Measurements from ENCODE around the gene SLC12A7.
"Not testable (repeated sequence)": the region's sequence is repeated elsewhere in the genome, so short reads cannot be mapped to it uniquely, and the experiment has no call there.

Gene SLC12A7

DNA sequence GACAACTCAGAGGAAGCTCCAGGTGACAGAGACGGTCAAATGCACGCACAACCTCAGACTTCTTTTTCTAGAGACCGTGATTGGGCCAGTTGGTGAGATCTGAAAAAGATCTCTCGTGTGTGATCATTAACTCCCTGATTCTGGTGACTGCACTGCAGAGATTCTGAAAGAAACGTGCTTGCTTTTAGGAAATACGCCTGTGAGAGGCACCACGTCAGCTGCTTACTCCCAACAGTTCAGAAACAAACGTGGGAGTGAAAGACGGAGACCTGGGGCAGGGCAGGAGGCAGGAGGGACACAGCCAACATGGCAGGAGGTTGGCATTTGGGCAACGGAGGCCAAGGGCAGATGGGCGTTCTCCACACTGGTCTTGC lies 15.9 kb downstream of the SLC12A7 start:
- DNase-seq (ENCODE audit: low spot score) = no peak

GRCh38 chr5:1095302-1095989 lies 16.4 kb downstream of the SLC12A7 start:
- no peak for DNase-seq (ENCODE audit: low spot score)

- no peak for DNase-seq (ENCODE audit: low spot score)
Observed at GRCh38 chr5:1094670-1095190, 17.1 kb downstream of the SLC12A7 start.

DNA sequence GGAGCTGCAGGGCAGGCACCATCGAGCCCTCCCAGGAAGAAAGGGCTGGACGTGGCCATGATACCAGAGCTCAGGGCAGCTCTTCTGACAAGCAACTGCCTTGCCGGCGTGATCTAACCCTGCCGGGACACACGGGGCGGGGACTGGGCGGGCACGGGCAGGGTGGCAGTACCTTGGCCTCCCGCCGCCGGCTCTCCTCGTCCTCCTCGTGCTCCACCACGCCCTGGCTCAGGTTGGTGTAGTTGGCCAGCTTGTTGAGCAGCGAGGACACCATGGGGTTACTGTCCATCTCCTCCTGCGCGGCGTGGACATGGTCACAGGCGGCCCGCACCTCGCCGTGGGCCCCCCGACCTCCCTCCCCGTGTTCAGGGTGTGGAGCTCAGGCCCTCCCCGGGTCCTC lies 18.5 kb downstream of the SLC12A7 start:
- no peak for DNase-seq (ENCODE audit: low spot score)

DNA sequence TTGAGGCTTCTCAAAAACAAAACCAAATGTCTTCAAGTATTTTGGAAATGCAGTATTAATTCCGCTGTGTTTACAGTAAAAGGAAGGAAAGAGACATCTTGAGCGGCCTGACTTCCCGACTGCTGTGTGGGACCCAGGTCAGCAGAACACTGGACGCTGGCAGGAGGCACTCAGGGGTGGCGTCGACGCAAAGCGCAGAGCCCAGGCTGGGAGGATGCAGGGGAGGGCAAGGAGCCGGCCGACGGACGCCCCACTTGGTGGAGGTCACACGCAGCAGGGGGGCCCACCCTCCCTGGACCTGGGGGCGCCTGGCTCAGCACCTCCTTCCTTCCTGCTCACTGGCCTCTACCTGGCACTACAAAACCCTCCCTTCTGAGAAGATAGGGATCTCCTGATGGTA lies 19.7 kb downstream of the SLC12A7 start:
- no peak for DNase-seq (ENCODE audit: low spot score)

GRCh38 chr5:1091632-1092031 lies 20.2 kb downstream of the SLC12A7 start:
- no peak for DNase-seq (ENCODE audit: low spot score)

DNA sequence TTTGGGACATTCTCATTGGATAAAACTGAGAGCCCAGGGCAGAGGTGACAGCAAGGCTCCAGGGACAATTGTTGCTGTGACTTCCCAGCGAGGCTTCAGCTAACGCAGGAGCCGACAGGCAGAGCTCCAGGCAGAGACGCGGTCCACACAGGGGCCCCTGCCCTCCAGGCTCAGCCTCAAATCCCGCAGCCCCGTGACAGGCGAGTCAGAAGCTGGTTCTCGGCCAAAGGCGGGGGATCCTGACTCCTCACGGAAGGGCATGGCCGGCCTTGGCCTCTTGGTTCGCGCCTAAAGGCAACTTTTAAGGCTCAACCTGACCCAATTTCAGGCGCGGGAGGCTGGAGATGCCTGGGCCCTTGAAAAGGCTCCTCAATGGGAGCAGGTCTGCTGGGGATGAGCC lies 21.3 kb downstream of the SLC12A7 start:
- no peak for DNase-seq (ENCODE audit: low spot score)

GRCh38 chr5:1089621-1090040 lies 22.2 kb downstream of the SLC12A7 start:
- DNase-seq (ENCODE audit: low spot score) = no peak

GRCh38 chr5:1089146-1089545 lies 22.7 kb downstream of the SLC12A7 start:
- no peak for DNase-seq (ENCODE audit: low spot score)

DNA sequence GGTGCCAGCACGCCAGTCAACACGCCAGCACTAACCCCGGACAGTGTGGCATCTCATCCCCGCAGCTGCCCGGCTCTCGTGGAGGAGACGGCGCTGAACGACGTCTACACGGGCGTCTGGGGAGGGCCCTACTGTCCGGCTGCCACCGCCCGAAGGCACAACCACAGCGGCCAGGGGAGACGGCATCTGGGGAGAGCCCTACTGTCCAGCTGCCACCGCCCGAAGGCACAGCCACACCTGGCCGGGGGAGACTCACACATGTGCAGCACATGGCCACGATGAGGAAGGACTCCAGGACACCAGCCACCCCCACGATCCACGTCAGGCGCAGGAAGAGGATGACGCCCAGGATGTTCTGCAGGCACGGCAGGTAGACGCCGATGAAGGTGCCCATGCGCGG lies 23.1 kb downstream of the SLC12A7 start:
- no peak for DNase-seq (ENCODE audit: low spot score)

DNA sequence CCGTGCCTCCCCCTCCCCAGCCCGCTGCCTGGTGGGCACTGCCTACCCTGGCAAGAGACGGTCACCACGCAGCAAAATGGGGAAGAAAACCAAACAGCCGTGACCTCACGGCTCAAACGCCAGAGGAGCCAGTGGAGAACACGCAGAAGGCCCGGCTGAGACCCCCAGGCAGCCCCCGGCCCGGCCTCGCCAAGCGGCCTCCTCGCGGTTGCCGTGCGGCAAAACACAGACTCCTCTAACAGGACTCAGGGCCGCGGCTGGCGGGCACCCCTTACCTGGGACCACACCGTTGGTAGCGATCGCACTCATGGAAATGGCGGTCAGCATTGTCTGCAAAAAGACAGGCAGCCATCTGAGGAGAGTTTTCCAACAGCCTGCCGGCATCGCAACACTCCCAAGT lies 23.8 kb downstream of the SLC12A7 start:
- DNase-seq (ENCODE audit: low spot score) = no peak

DNA sequence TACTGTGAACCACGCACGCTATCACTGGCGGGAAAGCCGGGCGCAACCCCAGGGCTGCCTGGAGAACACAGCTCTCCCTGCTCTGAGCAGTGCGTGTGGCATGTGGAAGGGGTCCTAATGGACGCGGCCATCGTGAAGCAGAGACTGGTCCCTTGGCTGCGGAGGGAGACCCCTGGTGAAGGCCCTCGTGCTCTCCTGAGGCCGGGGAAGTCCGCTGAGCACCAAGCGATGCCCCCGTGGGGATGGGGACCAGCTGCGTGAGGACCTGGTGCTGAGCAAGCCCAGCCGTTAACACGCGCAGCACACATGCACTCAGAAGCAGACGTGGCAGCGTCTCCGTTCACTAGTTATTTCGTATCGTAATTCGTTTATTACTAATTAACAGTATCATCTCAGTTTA lies 24.4 kb downstream of the SLC12A7 start:
- DNase-seq (ENCODE audit: low spot score) = no peak

DNA sequence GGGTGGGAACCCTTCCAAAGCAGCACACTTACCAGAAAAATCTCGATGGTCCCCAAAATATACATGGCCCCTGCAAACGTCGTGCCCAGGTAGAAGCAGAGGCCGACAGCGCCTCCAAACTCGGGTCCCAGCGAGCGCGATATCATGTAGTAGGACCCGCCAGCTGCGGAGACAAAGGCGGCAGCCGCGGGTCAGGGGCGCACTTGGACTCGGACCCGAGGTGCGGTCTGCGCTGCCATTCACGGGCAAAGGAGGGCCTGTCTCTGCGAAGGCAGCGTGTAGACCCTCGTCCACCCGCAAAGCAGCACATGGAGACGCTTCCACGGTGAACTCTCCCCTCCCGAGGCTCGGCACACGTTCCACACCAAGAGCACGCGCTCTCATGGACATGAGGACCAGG lies 25.0 kb downstream of the SLC12A7 start:
- no peak for DNase-seq (ENCODE audit: low spot score)

GRCh38 chr5:1086137-1086536 lies 25.7 kb downstream of the SLC12A7 start:
- DNase-seq (ENCODE audit: low spot score) = no peak

GRCh38 chr5:1085391-1085790 lies 26.5 kb downstream of the SLC12A7 start:
- DNase-seq (ENCODE audit: low spot score) = no peak

GRCh38 chr5:1083823-1084605 lies 27.8 kb downstream of the SLC12A7 start:
- no peak for DNase-seq (ENCODE audit: low spot score)

- not testable (repeated sequence) for DNase-seq (ENCODE audit: low spot score)
Observed at GRCh38 chr5:1083026-1083425, 28.8 kb downstream of the SLC12A7 start.

DNA sequence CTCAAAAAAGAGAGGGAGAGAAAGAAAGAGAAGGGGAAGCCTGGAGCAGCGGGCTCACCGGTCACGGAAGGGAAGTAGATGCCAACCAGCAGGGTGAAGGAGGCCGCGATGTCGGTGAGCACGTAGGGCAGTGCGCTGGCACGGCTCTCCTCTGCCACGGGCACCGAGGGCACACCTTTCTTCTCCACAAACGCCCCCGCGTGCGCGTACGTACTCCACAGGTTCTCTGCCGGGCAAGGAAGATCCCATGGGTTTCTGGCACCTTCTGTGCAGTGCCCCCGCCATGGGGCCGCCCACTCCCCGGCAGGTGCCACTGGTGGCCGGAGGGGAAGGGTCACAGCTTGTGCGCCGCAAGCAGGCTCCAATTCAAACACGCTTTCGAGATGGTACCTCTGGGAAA lies 30.3 kb downstream of the SLC12A7 start:
- no peak for DNase-seq (ENCODE audit: low spot score)

- no peak for DNase-seq (ENCODE audit: low spot score)
Observed at GRCh38 chr5:1080432-1080831, 31.4 kb downstream of the SLC12A7 start.

GRCh38 chr5:1079961-1080360 lies 31.9 kb downstream of the SLC12A7 start:
- DNase-seq (ENCODE audit: low spot score) = no peak

GRCh38 chr5:1079486-1079885 lies 32.4 kb downstream of the SLC12A7 start:
- no peak for DNase-seq (ENCODE audit: low spot score)

DNA sequence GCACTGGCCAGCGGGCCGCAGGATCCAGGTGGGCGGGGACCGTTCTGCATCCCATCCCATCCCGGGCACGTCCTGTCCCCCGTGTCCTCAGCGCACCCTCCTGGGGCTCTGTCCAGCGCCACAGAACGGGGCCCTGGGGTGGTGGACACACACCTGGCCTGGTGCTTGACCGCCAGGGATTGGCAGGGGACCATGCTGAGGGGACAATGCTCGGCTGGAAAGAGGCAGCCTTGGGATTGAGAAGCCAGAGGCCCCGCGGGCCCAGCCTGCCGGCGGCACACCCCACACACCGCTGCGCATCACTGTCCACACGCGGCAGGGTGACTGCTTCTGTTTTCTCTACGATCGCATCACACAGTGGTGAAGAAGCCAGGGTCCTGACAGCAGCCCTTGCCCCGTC lies 33.0 kb downstream of the SLC12A7 start:
- no peak for DNase-seq (ENCODE audit: low spot score)

GRCh38 chr5:1078206-1078605 lies 33.7 kb downstream of the SLC12A7 start:
- DNase-seq (ENCODE audit: low spot score) = no peak
